PFSK-1 (cell line): ENCODE data around the gene BNC2.

ENCODE experiments used
- FOXP2 ChIP-seq: optimal IDR thresholded peaks from 2 replicates; pipeline ENCODE3; 2011; ENCODE audit warnings: borderline replicate concordance, control low read depth, inconsistent platforms; ENCODE audit not compliant: insufficient read depth; ENCODE audit errors: extremely low read length, extremely low read depth
- POLR2AphosphoS5 ChIP-seq: IDR thresholded peaks from 2 replicates; pipeline ENCODE4 v1.6.1; 2012; ENCODE audit warnings: low read depth, mild to moderate bottlenecking, control low read depth, low read length, moderate library complexity
- REST ChIP-seq, 2 experiments: IDR thresholded peaks; 2 replicates each; pipeline versions ENCODE4 v1.6.1 to v1.8.0; 2011 to 2012; ENCODE audit warnings: low read depth in 2 of 2, low read length in 2 of 2, control low read depth in 1 of 2, inconsistent platforms in 1 of 2, mild to moderate bottlenecking in 1 of 2, moderate library complexity in 1 of 2; ENCODE audit not compliant: insufficient read depth in 1 of 2
- SIN3A ChIP-seq: IDR thresholded peaks from 2 replicates; pipeline ENCODE4 v1.6.1; 2012; ENCODE audit warnings: mild to moderate bottlenecking, low read length, moderate library complexity, borderline replicate concordance; ENCODE audit not compliant: insufficient read depth
- TAF1 ChIP-seq: IDR thresholded peaks from 2 replicates; pipeline ENCODE4 v1.6.1; 2012; ENCODE audit warnings: low read length, control low read depth, borderline replicate concordance; ENCODE audit not compliant: insufficient read depth

GRCh38 chr9:16561121-16561520 lies 309.3 kb downstream of the BNC2 start:
- no peak for TF ChIP-seq REST (IDR thresholded peaks at IDR 0.05; ENCODE audit: insufficient read depth in 1 of 2, low read depth in 2 of 2, low read length in 2 of 2)
- TF ChIP-seq POLR2AphosphoS5: no peak
- no peak for TF ChIP-seq SIN3A
- no peak for TF ChIP-seq TAF1
- TF ChIP-seq FOXP2: no peak
